Measurements from ENCODE around the gene CORO7. TPM values are rescaled to one million over a fixed set of nuclear protein-coding genes. Genes with fewer than 3 reads are reported as not detected.
A peak's percentile ranks its signal among the peaks of the same experiment; 100 is the strongest.

Gene CORO7
- 10 to 100 TPM; 11.0 to 38.9 (median 17.8) TPM for total RNA-seq

- H3K4me3 ChIP-seq, result peak within 1 kb of the TSS; percentile 84 to 99
- H3K27ac ChIP-seq, result peak within 1 kb of the TSS; percentile 31 to 81 (median 80)
- peak; percentile 96 for ATAC-seq
- no peaks in the 10 kb centered on the region for H3K9me3 ChIP-seq
- WGBS, 2 donors (ENCODE audit: low coverage in 1 of 2), result 0% methylated on average over 4 of the region's 92 CpGs; no CpG with 5 or more reads in 1 of the 2 donors
- peaks cover 0 to 18% of the 10 kb centered on the region in 2 donors for H3K36me3 ChIP-seq
- H3K27me3 ChIP-seq, result no peaks in the 10 kb centered on the region
- TF ChIP-seq POLR2A (IDR thresholded peaks at IDR 0.05) (peak; percentile 72 to 84), POLR2AphosphoS5 (IDR thresholded peaks at IDR 0.05) (peak; percentile 52), CTCF (IDR thresholded peaks at IDR 0.05) (peak in 3 of 4 experiments; percentile 14 to 25 (median 25)), EP300 (IDR thresholded peaks at IDR 0.05) (no peak)
- peaks cover 0 to 38% (median 6%) of the 10 kb centered on the region in 3 donors for H3K4me1 ChIP-seq
Observed at GRCh38 chr16:4416200-4417032, at the start of gene CORO7. Gene CORO7, minus strand, starts transcription at chr16:4416596. Its CDS starts 78 bp downstream, at chr16:4416518.

- ATAC-seq, result no peak
- TF ChIP-seq EP300 (IDR thresholded peaks at IDR 0.05) (no peak), POLR2AphosphoS5 (IDR thresholded peaks at IDR 0.05) (no peak), CTCF (IDR thresholded peaks at IDR 0.05) (no peak), POLR2A (IDR thresholded peaks at IDR 0.05) (no peak)
- Histone ChIP-seq H3K9me3 (no peaks in the 10 kb centered on the region), H3K36me3 (peaks cover 0 to 97% of the 10 kb centered on the region in 2 donors), H3K27ac (no peak overlapping the region), H3K4me3 (no peak overlapping the region), H3K4me1 (no peaks in the 10 kb centered on the region), H3K27me3 (no peaks in the 10 kb centered on the region)
- WGBS, 2 donors (ENCODE audit: low coverage in 1 of 2), result 73% methylated on average over 8 of the region's 22 CpGs; no CpG with 5 or more reads in 1 of the 2 donors
Observed at GRCh38 chr16:4463522-4464163, 47.2 kb upstream of the CORO7 start.

GRCh38 chr16:4461250-4462085, 45.1 kb upstream of the CORO7 start:
- Histone ChIP-seq H3K4me1 (no peaks in the 10 kb centered on the region), H3K27ac (peak overlapping the region in 1 of 4 donors; percentile 32), H3K36me3 (peaks cover 0 to 99% of the 10 kb centered on the region in 2 donors), H3K9me3 (no peaks in the 10 kb centered on the region), H3K4me3 (no peak overlapping the region), H3K27me3 (no peaks in the 10 kb centered on the region)
- WGBS, 2 donors (ENCODE audit: low coverage in 1 of 2), result 64% methylated on average over 4 of the region's 27 CpGs; no CpG with 5 or more reads in 1 of the 2 donors
- no peak for TF ChIP-seq POLR2AphosphoS5 (IDR thresholded peaks at IDR 0.05)
- TF ChIP-seq POLR2A (IDR thresholded peaks at IDR 0.05), result no peak
- TF ChIP-seq CTCF (IDR thresholded peaks at IDR 0.05), result no peak
- TF ChIP-seq EP300 (IDR thresholded peaks at IDR 0.05), result no peak
- peak; percentile 30 for ATAC-seq

GRCh38 chr16:4460936-4461249, 44.5 kb upstream of the CORO7 start:
- no peaks in the 10 kb centered on the region for H3K4me1 ChIP-seq
- no peak overlapping the region for H3K4me3 ChIP-seq
- no peak overlapping the region for H3K27ac ChIP-seq
- WGBS, 2 donors (ENCODE audit: low coverage in 1 of 2), result 78 to 80% methylated on average over 1 to 3 of the region's 5 CpGs
- no peaks in the 10 kb centered on the region for H3K27me3 ChIP-seq
- peaks cover 0 to 99% of the 10 kb centered on the region in 2 donors for H3K36me3 ChIP-seq
- H3K9me3 ChIP-seq, result no peaks in the 10 kb centered on the region
- TF ChIP-seq POLR2A (IDR thresholded peaks at IDR 0.05) (no peak), EP300 (IDR thresholded peaks at IDR 0.05) (no peak), POLR2AphosphoS5 (IDR thresholded peaks at IDR 0.05) (no peak), CTCF (IDR thresholded peaks at IDR 0.05) (no peak)
- ATAC-seq, result no peak

Data from gastroesophageal sphincter (tissue), 4 donors.